GM19324 (cell line): ENCODE data around the gene PAQR5.

ENCODE experiments used
- ATAC-seq: cut with Tn5 transposase; IDR thresholded peaks from one replicate; pipeline ENCODE4 v1.9.1; 2021; ENCODE audit warnings: mild to moderate bottlenecking, moderate library complexity; ENCODE audit not compliant: unreplicated experiment, low FRiP score

PAQR5 gene

GRCh38 chr15:69454953-69455352 lies 156.2 kb downstream of the PAQR5 start:
- ATAC-seq = no peak

GRCh38 chr15:69456208-69457166 lies 157.8 kb downstream of the PAQR5 start:
- ATAC-seq = no peak
